Mononuclear cell (primary cell): Measurements from ENCODE around the gene TSPYL2. TPM values are rescaled to one million over a fixed set of nuclear protein-coding genes. Genes with fewer than 3 reads are reported as not detected.

Experiments
- H3K27me3 ChIP-seq: 2 replicates; pipeline ENCODE4 v1.6.0; 2011; ENCODE audit warnings: low read length, control low read depth; ENCODE audit not compliant: insufficient read depth
- H3K4me1 ChIP-seq: 2 replicates; pipeline ENCODE4 v1.5.1; 2011; ENCODE audit warnings: mild to moderate bottlenecking, low read length, control low read depth; ENCODE audit not compliant: insufficient read depth
- H3K4me3 ChIP-seq: 2 replicates; pipeline ENCODE4 v1.5.1; 2011; ENCODE audit warnings: mild to moderate bottlenecking, low read length, moderate library complexity
- H3K9me3 ChIP-seq: 2 replicates; pipeline ENCODE4 v1.5.1; 2011; ENCODE audit warnings: low read depth, mild to moderate bottlenecking, control low read depth, low read length
- total RNA-seq: library from RNA; depleted of rRNA; stranded (reverse); fragments of >200 nt; gene quantifications from one replicate; pipeline ENCODE4 v1.2.3, GENCODE V29; 2012

TSPYL2 gene
- total RNA-seq, 1 donor, result 93.8 TPM

DNA sequence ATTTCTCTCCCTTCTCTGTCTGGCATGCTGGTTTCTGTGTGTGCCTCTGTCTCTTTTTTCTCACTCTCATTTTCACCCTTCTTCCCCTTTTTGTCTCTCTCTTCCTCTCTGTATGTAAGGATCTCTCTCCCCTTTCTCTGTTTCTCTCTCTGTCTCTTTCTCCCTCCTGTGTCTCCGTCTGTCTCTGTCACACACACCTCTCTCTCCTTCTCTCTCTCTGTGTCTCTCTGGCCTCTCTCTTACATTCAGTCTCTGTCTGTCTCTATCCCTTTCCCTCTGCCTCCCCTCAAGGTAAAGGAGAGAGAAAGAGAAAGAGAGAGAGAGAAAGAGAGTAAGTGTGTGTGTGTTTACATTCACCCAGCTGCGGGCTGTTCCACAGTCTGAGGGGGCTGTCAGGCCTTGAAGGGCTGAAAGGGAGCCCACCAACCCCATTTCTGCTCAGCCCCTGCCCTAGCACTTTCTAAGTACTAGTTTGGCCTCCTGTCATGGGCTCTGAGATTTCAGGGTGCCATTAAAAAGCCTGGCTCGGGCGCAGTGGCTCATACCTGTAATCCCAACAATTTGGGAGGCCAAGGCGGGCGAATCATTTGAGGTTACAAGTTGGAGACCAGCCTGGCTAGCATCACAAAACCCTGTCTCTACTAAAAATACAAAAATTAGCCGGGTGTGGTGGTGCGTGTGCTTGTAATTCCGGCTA is 9.6 kb upstream of the TSPYL2 start:
- H3K9me3 ChIP-seq, result no peaks in the 10 kb centered on the region
- H3K27me3 ChIP-seq, result no peaks in the 10 kb centered on the region
- peak overlapping the region; percentile 35 for H3K4me3 ChIP-seq
- peaks cover 14% of the 10 kb centered on the region for H3K4me1 ChIP-seq

GRCh38 chrX:53073115-53073586 is 9.0 kb upstream of the TSPYL2 start:
- Histone ChIP-seq H3K4me3 (no peak overlapping the region), H3K27me3 (no peaks in the 10 kb centered on the region), H3K4me1 (peaks cover 14% of the 10 kb centered on the region), H3K9me3 (no peaks in the 10 kb centered on the region)

DNA sequence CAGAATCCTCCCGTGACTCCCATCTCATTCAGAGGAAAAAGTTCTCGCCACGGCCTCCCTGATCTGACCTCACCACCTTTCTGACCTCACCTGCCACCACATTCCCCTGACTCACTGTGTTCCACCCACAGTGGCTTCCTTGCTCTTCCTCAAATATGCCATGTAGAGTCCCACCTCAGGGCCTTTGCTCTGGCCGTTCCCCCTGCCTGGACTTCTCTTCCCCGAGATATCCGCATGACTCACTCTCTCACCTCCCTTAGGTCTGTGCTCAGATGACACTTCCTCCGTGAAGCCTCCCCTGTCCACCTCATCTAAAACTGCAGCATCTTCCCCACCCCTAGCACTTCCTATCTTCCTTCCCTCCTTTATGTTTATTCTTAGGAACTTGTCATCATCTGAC is 7.2 kb upstream of the TSPYL2 start:
- Histone ChIP-seq H3K4me1 (peaks cover 14% of the 10 kb centered on the region), H3K9me3 (no peaks in the 10 kb centered on the region), H3K4me3 (no peak overlapping the region), H3K27me3 (no peaks in the 10 kb centered on the region)

- Histone ChIP-seq H3K9me3 (no peaks in the 10 kb centered on the region), H3K27me3 (no peaks in the 10 kb centered on the region), H3K4me1 (peaks cover 12% of the 10 kb centered on the region), H3K4me3 (no peak overlapping the region)
Measured at GRCh38 chrX:53076671-53077070, 5.5 kb upstream of the TSPYL2 start.

GRCh38 chrX:53077207-53078197 is 4.7 kb upstream of the TSPYL2 start:
- Histone ChIP-seq H3K27me3 (no peaks in the 10 kb centered on the region), H3K4me1 (peaks cover 4% of the 10 kb centered on the region), H3K4me3 (no peak overlapping the region), H3K9me3 (no peaks in the 10 kb centered on the region)

DNA sequence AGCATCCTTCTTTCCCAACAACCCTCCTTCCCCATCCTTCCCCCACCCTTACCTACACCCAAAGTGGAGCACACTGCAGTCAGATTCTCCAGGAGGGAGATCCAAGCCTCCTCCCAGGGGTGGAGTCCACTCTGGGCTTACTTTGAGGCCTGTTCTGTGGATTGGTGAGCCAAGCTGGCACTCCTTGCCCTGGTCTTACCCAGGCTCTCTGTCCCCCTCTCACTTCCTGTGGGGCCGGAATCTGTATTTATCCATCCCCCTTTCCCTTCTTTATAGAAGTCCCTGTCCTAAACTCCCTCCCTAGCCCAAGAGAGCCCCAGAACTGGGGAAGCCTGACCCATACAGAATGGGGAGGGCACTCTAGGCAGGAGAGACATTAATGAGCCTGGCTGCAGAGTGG is 3.2 kb upstream of the TSPYL2 start:
- Histone ChIP-seq H3K4me1 (peaks cover 11% of the 10 kb centered on the region), H3K27me3 (no peaks in the 10 kb centered on the region), H3K4me3 (no peak overlapping the region), H3K9me3 (no peaks in the 10 kb centered on the region)

DNA sequence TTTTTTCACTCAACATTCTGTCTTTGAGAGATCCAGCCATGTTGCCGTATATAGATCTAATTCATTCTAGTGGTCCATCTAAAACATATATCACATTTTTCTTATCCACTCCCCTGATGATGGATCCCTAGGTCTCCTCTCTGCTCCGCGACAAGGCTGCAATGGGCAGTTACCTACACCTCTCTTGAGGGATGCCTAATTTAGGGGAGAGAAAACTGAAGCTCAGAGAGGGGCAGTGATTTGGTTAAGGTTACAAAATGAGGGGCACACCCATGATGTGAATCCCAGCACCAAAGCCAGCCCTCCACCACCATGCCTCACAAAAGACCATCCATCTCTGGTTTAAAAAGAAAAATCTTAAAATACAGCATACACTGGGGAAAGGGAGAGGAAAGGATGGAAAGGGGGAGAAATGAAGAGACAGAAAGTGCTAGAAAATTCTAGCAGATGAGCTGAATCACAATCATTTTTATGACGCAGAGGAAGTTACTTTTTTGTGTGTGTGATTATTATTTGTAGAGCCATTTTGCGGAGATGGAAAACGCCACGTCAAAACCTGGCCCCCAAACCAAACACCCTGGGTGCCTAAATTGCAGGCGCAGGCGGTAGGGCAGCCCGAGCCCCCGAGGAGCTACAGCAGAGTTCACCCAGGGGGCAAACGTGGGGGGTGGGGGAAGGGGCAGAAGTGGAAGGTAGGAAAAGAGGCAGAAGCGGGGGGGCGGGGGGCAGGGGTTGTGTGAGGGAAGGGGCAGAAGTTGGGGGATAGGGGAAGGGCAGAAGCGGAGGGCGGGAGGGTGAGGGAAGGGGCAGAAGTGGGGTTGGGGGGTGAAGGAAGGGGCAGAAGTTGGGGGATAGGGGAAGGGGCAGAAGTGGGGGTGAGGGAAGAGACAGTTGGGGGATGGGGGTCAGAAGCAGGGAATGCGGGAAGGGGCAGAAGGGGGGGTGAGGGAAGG is 1.3 kb upstream of the TSPYL2 start:
- no peaks in the 10 kb centered on the region for H3K27me3 ChIP-seq
- H3K4me1 ChIP-seq, result peaks cover 11% of the 10 kb centered on the region
- H3K9me3 ChIP-seq, result no peaks in the 10 kb centered on the region
- no peak overlapping the region for H3K4me3 ChIP-seq

DNA sequence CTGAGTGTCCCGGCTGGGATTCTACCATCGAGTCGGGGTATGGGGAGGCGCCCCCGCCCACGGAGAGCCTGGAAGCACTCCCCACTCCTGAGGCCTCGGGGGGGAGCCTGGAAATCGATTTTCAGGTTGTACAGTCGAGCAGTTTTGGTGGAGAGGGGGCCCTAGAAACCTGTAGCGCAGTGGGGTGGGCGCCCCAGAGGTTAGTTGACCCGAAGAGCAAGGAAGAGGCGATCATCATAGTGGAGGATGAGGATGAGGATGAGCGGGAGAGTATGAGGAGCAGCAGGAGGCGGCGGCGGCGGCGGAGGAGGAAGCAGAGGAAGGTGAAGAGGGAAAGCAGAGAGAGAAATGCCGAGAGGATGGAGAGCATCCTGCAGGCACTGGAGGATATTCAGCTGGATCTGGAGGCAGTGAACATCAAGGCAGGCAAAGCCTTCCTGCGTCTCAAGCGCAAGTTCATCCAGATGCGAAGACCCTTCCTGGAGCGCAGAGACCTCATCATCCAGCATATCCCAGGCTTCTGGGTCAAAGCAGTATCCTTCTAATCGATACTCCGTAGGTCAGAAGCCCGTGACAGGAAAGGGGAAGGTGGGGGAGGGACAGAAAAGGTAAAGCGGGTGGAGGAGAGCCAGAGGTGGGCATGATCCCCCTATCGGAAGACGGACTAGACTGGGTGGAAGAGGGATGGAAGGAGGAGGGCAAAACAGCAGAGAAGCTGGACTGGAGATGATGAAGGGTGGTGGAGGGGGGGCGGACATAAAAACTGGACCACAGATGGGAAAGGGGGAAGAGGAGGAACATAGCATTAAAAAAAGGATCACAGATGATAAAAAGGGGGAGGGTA is 828 bp downstream of the TSPYL2 start:
- peak overlapping the region; percentile 47 for H3K4me3 ChIP-seq
- H3K9me3 ChIP-seq, result no peaks in the 10 kb centered on the region
- H3K27me3 ChIP-seq, result no peaks in the 10 kb centered on the region
- H3K4me1 ChIP-seq, result peaks cover 11% of the 10 kb centered on the region

- Histone ChIP-seq H3K4me3 (no peak overlapping the region), H3K9me3 (no peaks in the 10 kb centered on the region), H3K27me3 (no peaks in the 10 kb centered on the region), H3K4me1 (peaks cover 22% of the 10 kb centered on the region)
Measured at GRCh38 chrX:53084043-53084570, 1.9 kb downstream of the TSPYL2 start.

DNA sequence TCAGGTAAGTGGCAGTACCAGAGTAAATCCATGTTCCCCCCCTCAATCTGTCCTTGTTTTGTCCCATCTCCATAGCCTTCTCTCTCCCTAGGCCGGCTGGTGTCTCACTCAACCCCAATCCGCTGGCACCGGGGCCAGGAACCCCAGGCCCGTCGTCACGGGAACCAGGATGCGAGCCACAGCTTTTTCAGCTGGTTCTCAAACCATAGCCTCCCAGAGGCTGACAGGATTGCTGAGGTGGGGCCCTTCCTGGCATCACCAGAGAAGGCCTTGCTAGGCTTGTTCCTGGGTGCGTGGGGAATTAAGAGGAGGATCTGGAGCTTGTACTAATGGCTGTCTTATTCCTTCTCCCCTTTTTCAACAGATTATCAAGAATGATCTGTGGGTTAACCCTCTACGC is 2.7 kb downstream of the TSPYL2 start:
- Histone ChIP-seq H3K9me3 (no peaks in the 10 kb centered on the region), H3K27me3 (no peaks in the 10 kb centered on the region), H3K4me3 (no peak overlapping the region), H3K4me1 (peaks cover 22% of the 10 kb centered on the region)

- Histone ChIP-seq H3K9me3 (no peaks in the 10 kb centered on the region), H3K4me3 (no peak overlapping the region), H3K27me3 (no peaks in the 10 kb centered on the region), H3K4me1 (peaks cover 22% of the 10 kb centered on the region)
Measured at GRCh38 chrX:53085661-53086229, 3.6 kb downstream of the TSPYL2 start.

DNA sequence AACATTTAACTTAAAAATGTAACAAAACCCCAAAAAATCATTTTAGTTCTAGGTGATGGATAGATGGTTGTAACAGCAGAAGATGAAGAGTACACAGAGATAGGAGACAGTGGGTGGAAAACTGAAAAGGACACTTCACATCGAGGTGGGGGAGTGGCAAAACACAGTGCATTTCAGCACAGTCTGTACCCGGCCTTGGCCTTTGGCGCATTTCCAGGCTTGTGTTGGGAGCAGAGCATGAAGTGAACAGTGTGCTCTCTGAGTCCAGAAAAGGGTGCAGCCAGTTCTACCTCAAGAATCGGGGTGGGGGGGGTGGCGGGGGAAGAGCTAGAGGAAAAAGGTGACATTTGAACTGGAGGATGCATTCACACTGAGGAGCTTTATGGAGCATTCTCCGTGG is 4.3 kb downstream of the TSPYL2 start:
- H3K27me3 ChIP-seq, result no peaks in the 10 kb centered on the region
- no peaks in the 10 kb centered on the region for H3K9me3 ChIP-seq
- H3K4me3 ChIP-seq, result no peak overlapping the region
- peaks cover 22% of the 10 kb centered on the region for H3K4me1 ChIP-seq

DNA sequence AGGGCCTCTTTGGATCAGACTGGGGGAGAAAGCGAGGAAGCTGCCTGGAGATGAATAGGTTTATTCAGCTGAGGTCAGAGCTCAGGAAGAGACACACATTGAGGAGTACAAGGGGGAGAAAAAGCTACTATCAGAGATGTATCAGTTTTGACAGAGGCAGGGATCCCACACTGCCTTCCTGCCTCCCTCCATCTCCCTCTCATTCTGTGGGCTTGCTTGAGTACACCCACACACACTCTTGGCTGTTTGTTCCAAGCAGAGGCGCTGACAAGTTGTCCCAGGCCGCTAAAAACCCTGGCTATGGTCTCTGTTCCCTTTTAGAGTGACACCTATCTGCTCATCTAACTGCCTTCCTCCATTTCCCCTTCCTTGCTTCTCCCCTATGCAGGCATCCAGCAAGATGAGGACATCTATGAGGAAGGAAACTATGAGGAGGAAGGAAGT is 5.2 kb downstream of the TSPYL2 start:
- Histone ChIP-seq H3K4me3 (no peak overlapping the region), H3K9me3 (no peaks in the 10 kb centered on the region), H3K4me1 (peaks cover 22% of the 10 kb centered on the region), H3K27me3 (no peaks in the 10 kb centered on the region)
